GM20000 (cell line): Measurements from ENCODE around the gene DPEP3.

ENCODE experiments used
- DNase-seq: peaks from one replicate; pipeline ENCODE4 v3.0.0; 2012; ENCODE audit warnings: low spot score
- CTCF ChIP-seq: IDR thresholded peaks from 2 replicates; pipeline ENCODE4 v1.5.1; 2012; ENCODE audit warnings: mild to moderate bottlenecking, control low read depth; ENCODE audit errors: extremely low read depth, missing control alignments

The DPEP3 gene

GRCh38 chr16:67961551-67961957 lies 18.7 kb downstream of the DPEP3 start:
- no peak for TF ChIP-seq CTCF
- no peak for DNase-seq

- no peak for DNase-seq
- no peak for TF ChIP-seq CTCF
These were observed 20.6 kb downstream of the DPEP3 start for GRCh38 chr16:67959536-67960329.

GRCh38 chr16:67957622-67958021 lies 22.7 kb downstream of the DPEP3 start:
- no peak for TF ChIP-seq CTCF
- no peak for DNase-seq

GRCh38 chr16:67954421-67955196 lies 25.7 kb downstream of the DPEP3 start:
- DNase-seq = no peak
- no peak for TF ChIP-seq CTCF

- TF ChIP-seq CTCF = no peak
- DNase-seq = no peak
These were observed 26.5 kb downstream of the DPEP3 start for GRCh38 chr16:67953641-67954375.

GRCh38 chr16:67951485-67951884 lies 28.8 kb downstream of the DPEP3 start:
- DNase-seq = no peak
- TF ChIP-seq CTCF = no peak

- TF ChIP-seq CTCF = no peak
- DNase-seq = no peak
These were observed 29.9 kb downstream of the DPEP3 start for GRCh38 chr16:67950335-67950843.
